ENCODE results near the gene CELSR3.

CELSR3 gene

DNA sequence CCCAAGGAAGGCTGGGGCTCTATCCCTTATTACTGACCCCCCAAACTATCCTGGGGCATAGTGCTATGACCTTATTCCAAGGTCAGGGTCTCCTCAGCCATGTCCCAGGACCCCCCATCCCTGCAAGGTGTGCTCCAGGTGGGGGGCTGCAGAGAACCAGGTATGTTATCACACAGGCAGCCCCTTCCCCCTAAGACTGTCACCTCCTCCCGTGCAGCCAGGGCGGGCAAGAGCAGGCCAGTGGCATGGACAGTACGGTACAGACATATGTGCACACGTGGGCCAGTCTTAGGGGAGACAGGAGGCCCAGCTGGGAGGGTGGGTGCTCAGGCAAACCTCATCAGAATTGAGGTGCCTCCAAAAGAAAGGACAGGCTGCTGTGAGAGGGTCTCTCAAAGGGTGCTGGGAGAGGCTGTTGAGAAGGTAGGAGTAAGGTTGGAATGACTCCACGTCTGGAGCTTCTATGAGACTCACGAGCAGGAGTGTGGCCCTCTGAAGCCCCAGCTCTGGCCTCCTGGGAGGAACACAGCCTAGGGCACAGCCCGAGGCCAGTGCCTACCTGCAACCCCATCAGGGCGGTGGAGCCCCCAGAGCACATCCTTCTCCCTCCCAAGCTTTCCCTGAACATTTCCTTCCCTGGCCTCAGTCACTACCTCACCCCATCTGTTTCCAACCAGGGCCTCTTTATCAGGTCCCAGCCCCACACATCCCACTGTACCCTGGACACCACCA lies 65.8 kb downstream of the CELSR3 start:
- no peak overlapping the region for H3K4me3 ChIP-seq (ENCODE audit: low read length)
- TF ChIP-seq, protein P1, sequence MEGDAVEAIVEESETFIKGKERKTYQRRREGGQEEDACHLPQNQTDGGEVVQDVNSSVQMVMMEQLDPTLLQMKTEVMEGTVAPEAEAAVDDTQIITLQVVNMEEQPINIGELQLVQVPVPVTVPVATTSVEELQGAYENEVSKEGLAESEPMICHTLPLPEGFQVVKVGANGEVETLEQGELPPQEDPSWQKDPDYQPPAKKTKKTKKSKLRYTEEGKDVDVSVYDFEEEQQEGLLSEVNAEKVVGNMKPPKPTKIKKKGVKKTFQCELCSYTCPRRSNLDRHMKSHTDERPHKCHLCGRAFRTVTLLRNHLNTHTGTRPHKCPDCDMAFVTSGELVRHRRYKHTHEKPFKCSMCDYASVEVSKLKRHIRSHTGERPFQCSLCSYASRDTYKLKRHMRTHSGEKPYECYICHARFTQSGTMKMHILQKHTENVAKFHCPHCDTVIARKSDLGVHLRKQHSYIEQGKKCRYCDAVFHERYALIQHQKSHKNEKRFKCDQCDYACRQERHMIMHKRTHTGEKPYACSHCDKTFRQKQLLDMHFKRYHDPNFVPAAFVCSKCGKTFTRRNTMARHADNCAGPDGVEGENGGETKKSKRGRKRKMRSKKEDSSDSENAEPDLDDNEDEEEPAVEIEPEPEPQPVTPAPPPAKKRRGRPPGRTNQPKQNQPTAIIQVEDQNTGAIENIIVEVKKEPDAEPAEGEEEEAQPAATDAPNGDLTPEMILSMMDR (conservative IDR thresholded peaks at IDR 0.05; ENCODE audit: low read length): no peak
- DNase-seq (ENCODE audit: low read depth): no peak

DNA sequence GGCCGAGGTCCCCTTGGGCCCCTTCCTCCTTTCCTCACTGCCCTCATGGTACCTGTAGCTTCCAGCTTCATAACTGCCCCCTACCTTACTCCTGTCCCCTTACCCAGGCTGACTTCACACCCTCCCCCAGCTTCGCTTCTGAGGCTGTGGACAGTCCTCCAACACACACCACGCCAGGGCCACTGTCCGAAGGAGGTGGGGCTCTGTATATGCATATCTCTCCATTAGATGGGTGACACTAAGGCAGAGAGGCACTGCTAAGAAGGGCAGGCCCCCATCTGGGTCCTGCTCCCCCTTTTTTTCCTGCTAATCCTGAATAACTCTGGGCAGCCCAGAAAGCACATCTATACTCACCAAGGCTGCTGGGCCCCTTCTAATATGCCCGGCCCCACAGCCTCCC lies 66.5 kb downstream of the CELSR3 start:
- no peak for DNase-seq (ENCODE audit: low read depth)
- TF ChIP-seq, protein P1 (conservative IDR thresholded peaks at IDR 0.05; ENCODE audit: low read length): no peak

GRCh38 chr3:48595526-48596121 lies 67.1 kb downstream of the CELSR3 start:
- H3K4me3 ChIP-seq (ENCODE audit: low read length): peak overlapping the region; percentile 64
- TF ChIP-seq, protein P1 (conservative IDR thresholded peaks at IDR 0.05; ENCODE audit: low read length): no peak
- peak; percentile 84 for DNase-seq (ENCODE audit: low read depth)

More for the DNA sequence above, 66.5 kb downstream of the CELSR3 start:
- H3K4me3 ChIP-seq (ENCODE audit: low read length): no peak overlapping the region

- TF ChIP-seq, protein P1 (conservative IDR thresholded peaks at IDR 0.05; ENCODE audit: low read length): no peak
- DNase-seq (ENCODE audit: low read depth): peak; percentile 31
- peak within 1 kb of the TSS; percentile 64 for H3K4me3 ChIP-seq (ENCODE audit: low read length)
These were observed 67.6 kb downstream of the CELSR3 start, which contains the start of gene COL7A1 for GRCh38 chr3:48595075-48595525. Gene COL7A1, minus strand, starts transcription at chr3:48595329. Its CDS starts 170 bp downstream, at chr3:48595159.

GRCh38 chr3:48594417-48595049 lies 68.2 kb downstream of the CELSR3 start:
- DNase-seq (ENCODE audit: low read depth): peak; percentile 48
- peak overlapping the region; percentile 64 for H3K4me3 ChIP-seq (ENCODE audit: low read length)
- TF ChIP-seq, protein P1 (conservative IDR thresholded peaks at IDR 0.05; ENCODE audit: low read length): no peak

GRCh38 chr3:48593337-48593736 lies 69.3 kb downstream of the CELSR3 start:
- no peak overlapping the region; the same call in 1 of the 2 replicates for H3K4me3 ChIP-seq (ENCODE audit: low read length)

More at GRCh38 chr3:48593337-48593736, 69.3 kb downstream of the CELSR3 start:
- TF ChIP-seq, protein P1 (conservative IDR thresholded peaks at IDR 0.05; ENCODE audit: low read length): no peak
- DNase-seq (ENCODE audit: low read depth): no peak

Measured in AG10803 (cell line).